DMS79 (cell line): ENCODE data around the gene TMEM254.
"Not testable (repeated sequence)": the region's sequence is repeated elsewhere in the genome, so short reads cannot be mapped to it uniquely, and the experiment has no call there.

ENCODE experiments used
- DNase-seq: peaks from one replicate; lab custom pipeline; 2025; lab: John Stamatoyannopoulos, UW

Gene TMEM254

DNA sequence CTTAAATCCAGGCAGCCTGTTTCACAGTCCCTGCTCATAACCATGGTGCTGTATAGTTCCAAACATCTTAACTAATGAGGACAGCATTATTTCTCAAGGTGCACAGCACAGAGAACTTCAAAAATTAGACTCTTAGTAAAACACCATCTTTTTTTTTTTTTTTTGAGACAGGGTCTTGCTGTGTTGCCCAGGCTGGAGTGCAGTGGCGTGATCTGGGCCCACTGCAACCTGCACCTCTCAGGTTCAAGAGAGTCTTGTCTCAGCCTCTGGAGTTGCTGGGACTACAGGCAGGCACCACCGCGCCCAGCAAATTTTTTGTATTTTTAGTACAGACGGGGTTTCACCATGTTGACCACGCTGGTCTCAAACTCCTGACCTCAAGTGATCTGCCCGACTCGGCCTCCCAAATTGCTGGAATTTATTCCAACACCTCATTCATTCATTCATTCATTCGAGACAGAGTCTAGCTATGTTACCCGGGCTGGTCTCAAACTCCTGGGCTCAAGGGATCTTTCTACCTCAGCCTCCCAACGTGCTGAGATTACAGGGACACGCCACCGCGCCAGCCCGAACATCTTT, 507 bp upstream of the TMEM254 start:
- DNase-seq = no peak

DNA sequence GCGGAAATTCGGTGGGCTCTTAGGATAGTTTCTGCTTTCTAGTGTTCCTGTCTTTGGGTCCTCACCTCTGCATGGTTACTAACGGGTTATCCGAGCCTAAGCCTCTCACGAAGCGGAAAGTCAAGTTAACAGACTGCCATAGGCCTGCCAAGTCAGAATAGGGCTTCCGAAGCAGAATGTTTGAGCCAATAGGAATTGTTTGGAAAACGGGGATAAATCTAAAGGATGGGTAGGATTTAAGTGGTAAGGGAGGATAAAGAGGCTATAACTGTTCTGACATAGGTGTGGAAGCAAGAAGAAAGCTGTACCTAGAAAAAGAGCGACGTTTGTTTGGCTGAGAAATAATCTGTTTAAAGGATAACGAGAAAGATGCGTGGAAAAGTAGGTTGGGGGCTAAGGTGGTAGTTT, 851 bp downstream of the TMEM254 start:
- DNase-seq = no peak

DNA sequence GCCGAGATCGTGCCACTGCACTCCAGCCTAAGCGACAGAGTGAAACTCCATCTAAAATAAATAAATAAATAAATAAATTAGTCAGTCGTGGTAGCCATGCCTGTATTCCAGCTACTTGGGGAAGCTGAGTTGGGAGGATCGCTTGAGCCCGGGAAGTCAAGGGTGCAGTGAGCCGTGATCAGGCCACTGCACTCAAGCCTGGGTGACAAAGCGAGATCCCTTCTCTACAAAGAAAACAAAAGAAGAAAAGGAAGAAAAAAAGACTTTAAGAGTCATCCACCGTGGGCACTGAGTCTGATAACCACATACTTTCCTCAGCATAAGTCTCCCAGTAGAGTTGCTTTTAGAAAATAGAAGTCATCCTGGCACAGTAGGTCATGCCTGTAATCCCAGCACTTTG, 2.6 kb downstream of the TMEM254 start:
- no peak for DNase-seq

- no peak for DNase-seq
These were observed 3.6 kb downstream of the TMEM254 start for GRCh38 chr10:80081801-80082750.

GRCh38 chr10:80090121-80090520, 11.7 kb downstream of the TMEM254 start:
- DNase-seq = no peak

- no peak for DNase-seq
These were observed 15.8 kb downstream of the TMEM254 start for GRCh38 chr10:80094231-80094630.

DNA sequence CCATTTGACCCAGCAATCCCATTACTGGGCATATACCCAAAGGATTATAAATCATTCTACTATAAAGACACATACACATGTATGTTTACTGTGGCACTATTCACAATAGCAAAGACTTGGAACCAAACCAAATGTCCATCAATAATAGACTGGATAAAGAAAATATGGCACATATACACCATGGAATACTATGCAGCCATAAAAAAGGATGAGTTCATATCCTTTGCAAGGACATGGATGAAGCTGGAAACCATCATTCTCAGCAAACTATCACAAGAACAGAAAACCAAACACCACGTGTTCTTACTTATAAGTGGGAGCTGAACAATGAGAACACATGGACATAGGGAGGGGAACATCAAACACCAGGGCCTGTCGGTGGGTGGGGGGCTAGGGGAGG, 19.8 kb downstream of the TMEM254 start:
- DNase-seq = not testable (repeated sequence)

- not testable (repeated sequence) for DNase-seq
These were observed 20.8 kb downstream of the TMEM254 start for GRCh38 chr10:80099295-80099694.

GRCh38 chr10:80100116-80100515, 21.7 kb downstream of the TMEM254 start:
- no peak for DNase-seq

GRCh38 chr10:80100861-80101695, 22.6 kb downstream of the TMEM254 start:
- DNase-seq = no peak

DNA sequence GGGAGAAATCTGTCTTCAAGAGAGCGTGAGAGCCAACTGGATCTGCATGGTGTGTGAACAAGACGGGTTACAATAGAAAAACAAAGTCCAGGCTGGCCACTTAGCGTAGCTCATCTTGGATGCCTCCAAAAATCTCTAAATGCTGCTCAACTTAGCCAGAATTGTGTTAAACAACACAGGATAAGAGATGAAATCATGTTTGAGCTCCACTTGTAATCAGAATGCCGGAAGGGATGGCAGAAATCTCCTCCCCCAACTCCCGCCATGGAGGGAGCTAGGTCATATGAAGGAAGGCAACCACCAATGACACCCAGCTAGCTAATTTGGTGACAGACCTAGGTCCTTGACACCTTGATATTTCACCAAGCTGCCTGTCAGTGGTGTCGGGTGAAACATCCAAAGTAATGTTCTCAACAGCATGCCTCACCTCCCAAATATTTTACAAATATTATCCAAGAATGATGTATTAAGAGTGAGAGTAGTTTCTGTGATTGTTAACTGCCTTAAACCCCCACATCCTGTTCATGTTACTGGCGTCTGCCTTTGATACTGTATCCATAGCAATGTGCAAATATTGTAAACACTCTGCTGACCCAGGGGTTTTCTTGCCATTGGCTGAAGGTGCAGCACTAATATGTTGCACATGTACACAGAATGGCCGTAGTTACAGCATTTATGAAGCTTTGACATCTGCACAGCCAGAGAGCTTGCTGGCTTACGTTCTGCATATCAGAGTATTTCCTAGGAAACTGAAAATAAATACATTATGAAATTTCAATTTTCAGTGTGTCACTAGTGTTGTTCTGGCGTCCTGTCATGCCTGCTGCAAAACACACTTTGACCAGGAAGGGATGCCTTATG, 25.8 kb downstream of the TMEM254 start:
- DNase-seq = no peak

DNA sequence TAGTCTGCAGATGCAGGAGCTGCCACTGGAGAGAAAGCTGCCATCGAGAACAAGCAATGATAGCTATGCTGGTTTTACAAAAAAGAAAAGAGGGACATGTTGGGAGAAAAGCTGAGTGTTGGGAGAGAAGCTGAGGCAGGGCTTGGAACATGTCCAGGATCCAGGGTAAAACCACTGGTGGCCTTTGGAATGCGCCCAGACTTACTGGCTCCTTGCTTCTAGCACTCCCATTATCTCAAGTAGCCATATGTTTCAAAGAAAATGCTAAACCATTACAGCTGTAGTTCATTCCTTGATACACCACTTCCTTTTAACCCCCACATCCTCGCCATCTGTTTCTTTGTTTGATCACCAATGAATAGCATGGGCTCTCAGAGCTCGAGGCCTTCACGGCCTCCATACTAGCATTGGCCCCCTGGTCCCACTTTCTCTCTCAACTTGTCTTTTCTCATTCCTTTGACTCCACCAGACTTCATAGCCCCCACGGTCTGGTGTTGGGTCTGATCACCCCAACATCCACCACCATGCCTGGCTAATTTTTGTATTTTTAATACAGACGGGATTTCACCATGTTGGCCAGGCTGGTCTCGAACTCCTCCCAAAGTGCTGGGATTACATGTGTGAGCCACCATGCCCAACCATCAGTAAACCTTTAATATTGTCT, 30.2 kb downstream of the TMEM254 start:
- no peak for DNase-seq

GRCh38 chr10:80110986-80111385, 32.5 kb downstream of the TMEM254 start:
- no peak for DNase-seq

GRCh38 chr10:80118669-80119068, 40.2 kb downstream of the TMEM254 start:
- DNase-seq = no peak

DNA sequence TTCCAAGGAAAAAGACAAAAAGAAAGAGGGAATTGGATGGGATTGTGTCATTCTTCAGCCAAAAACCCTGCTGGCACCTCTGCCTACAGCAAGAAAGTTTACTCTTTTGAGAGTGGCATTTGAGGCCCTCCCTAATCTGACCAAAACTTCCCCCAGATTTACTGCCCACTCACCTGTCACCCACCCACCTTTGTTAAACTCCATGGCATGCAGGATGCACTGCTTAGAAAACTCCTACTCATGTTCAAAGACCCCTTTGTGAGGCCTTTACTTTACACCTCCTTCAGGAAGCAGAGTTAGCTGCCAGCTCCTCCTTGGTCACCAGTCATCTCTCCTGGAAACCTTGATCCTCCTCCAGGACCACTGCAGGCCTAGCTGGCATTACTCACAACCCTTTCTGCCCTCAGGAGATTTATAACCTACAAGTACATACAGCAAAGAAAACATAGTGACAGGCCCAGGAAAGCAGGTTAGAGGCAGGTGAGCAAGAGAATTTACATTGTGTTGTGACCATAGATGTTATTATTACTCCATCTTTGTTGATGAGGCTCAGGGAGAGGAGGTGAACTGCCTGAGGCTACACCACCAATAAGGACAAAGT, 43.7 kb downstream of the TMEM254 start:
- no peak for DNase-seq

DNA sequence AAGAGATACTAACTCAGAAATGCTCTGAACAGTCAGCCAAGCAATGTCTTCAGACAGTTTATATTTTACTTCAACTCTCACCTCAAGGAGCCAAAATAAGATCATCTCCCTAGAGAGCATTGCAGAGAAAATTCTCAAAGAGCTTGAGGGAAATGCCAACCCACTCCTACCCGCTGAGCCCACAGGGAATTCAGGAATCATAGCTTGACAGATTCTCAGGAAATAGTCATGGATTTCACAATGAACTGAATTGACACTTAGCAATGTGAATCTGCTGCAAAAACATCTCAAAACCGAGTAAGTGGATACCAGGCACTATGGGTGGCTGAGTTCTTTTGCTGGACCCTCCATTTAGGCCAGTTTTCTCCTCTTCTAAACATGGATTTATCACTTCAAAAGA, 44.3 kb downstream of the TMEM254 start:
- no peak for DNase-seq

GRCh38 chr10:80126876-80127275, 48.4 kb downstream of the TMEM254 start:
- DNase-seq = no peak

GRCh38 chr10:80131499-80131901, 53.0 kb downstream of the TMEM254 start:
- no peak for DNase-seq

DNA sequence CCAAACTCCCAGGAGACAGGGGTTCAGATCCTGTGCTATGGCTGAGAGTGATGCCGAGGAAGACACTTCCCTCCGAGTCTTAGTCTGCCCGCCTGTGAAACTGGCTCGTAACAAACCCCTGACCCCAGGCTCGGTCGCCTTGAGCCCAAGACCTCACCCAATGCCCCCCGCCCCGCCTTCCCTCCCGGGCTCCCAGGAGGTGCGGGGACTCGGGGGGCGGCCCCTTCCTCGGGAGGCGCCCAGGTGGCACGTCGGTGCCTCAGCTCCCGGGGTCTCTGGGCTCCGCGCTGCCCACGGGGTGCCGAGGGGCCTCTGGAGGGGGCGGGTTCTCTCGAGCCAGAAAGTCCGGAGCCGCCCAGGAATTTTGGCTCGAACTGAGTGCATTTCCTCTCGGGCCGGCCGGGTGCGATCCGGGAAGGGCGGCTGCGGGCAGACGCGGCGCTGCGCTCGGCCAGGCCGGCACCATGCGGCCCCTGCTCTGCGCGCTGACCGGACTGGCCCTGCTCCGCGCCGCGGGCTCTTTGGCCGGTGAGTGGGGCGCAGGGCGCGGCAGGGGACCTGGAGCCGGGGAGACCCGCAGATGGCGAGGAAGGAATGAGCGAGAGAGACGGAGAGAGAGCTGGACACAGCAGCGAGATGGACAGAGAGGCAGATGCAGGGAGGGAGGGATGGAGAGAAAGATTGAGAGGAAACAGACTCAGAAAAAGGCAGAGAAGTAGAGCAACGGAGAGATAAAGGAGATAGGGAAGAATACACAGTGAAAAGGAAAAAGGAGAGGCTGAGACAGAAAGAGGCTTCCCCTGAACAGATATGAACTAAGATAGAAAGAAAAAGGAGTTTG, 54.1 kb downstream of the TMEM254 start, which contains the start of gene PLAC9:
Gene PLAC9, plus strand, starts transcription at position 432 of the 841 bp plus-strand sequence. Its CDS starts 33 bp downstream, at position 465.
- no peak for DNase-seq

DNA sequence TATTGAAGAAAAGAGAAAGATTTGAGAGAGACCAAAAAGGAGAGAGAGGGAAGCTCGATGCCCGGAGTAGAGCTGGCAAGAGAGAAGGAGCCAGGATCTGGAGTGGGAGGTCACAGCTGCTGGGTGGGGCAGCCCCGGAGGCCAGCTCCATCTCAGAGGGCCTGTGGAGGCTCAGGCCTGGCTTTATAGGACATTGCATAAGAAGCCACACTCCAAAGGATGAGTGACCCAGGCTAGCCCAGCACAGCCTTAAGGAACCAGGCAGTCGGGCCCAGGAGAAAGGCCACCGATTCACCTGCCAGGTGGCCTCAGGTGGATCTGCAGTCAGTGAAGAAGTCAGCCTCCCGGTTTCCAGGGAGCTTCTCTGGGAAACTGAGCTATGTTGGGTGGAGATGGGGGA, 54.7 kb downstream of the TMEM254 start:
- no peak for DNase-seq
